ENCODE data around the gene MPDU1.

DNA sequence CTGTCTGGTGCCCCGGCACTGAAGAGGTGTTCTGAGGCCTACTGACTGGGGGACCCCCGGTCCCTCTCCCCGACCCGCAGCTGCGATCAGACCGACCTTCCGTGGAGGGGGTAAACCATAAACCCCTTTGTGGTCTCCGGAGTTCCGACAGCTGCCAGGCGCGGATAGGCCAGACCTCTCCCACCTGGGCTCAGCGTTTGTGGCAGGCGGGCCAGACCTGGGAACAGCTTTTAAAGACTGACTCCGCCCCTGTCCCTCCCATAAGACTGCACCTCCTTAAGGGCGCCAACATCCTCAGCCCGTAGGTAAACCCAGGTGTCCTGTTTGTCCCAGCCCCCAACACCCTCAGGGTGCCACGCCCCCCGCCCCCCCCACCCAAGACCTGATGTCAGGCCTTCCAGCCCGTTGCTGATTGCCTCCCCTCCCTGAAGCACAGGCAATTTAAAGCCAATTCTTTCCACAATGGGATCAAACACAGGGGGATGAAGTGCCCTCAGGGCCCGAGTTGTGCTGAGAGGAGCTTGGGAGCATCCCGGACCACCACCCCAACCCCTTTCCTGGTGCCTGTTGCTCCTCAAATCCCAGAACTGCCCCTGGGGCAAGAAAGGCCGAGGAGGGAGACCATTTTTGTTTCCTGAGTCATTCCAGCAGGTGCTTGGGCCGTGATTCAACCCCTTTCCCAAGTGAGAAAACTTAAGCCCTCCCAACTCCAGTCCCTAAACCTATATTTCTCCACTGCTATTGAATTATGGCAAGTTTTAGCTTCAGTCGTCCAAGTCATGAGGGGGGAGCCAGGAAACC, 6.4 kb downstream of the MPDU1 start, which contains the start of gene SOX15:
- no peak for TF ChIP-seq POLR2A (IDR thresholded peaks at IDR 0.05; ENCODE audit: low read length)
- TF ChIP-seq GATA1 (IDR thresholded peaks at IDR 0.05; ENCODE audit: low read depth, low read length): no peak

All from erythroblast (primary cell).